ENCODE results near the gene LRRN2.
A peak's percentile ranks its signal among the peaks of the same experiment; 100 is the strongest.

The LRRN2 gene

GRCh38 chr1:204602111-204602579 is 83.4 kb downstream of the LRRN2 start:
- no peaks in the 10 kb centered on the region for H3K36me3 ChIP-seq
- H3K9me3 ChIP-seq = no peaks in the 10 kb centered on the region
- no peak overlapping the region for H3K4me3 ChIP-seq (ENCODE audit: low read depth, low read length)
- H3K27me3 ChIP-seq = no peaks in the 10 kb centered on the region
- peak; percentile 45 for DNase-seq
- peaks cover 7% of the 10 kb centered on the region for H3K4me1 ChIP-seq
- no peak for TF ChIP-seq CTCF (IDR thresholded peaks at IDR 0.05; ENCODE audit: low read depth, low read length)

GRCh38 chr1:204600968-204601367 is 84.6 kb downstream of the LRRN2 start:
- no peaks in the 10 kb centered on the region for H3K36me3 ChIP-seq
- no peaks in the 10 kb centered on the region for H3K9me3 ChIP-seq
- no peaks in the 10 kb centered on the region for H3K27me3 ChIP-seq
- TF ChIP-seq CTCF (IDR thresholded peaks at IDR 0.05; ENCODE audit: low read depth, low read length) = peak; percentile 50
- DNase-seq = no peak
- no peak overlapping the region for H3K4me3 ChIP-seq (ENCODE audit: low read depth, low read length)
- peaks cover 7% of the 10 kb centered on the region for H3K4me1 ChIP-seq

- H3K36me3 ChIP-seq = no peaks in the 10 kb centered on the region
- no peaks in the 10 kb centered on the region for H3K27me3 ChIP-seq
- peaks cover 7% of the 10 kb centered on the region for H3K4me1 ChIP-seq
- no peak for DNase-seq
- no peaks in the 10 kb centered on the region for H3K9me3 ChIP-seq
- TF ChIP-seq CTCF (IDR thresholded peaks at IDR 0.05; ENCODE audit: low read depth, low read length) = no peak
- no peak overlapping the region for H3K4me3 ChIP-seq (ENCODE audit: low read depth, low read length)
Measured at GRCh38 chr1:204600203-204600602, 85.3 kb downstream of the LRRN2 start.

GRCh38 chr1:204599596-204599995 is 85.9 kb downstream of the LRRN2 start:
- Histone ChIP-seq H3K27me3 (no peaks in the 10 kb centered on the region), H3K4me3 (ENCODE audit: low read depth, low read length) (no peak overlapping the region), H3K9me3 (no peaks in the 10 kb centered on the region), H3K36me3 (no peaks in the 10 kb centered on the region), H3K4me1 (peaks cover 7% of the 10 kb centered on the region)
- TF ChIP-seq CTCF (IDR thresholded peaks at IDR 0.05; ENCODE audit: low read depth, low read length) = no peak
- DNase-seq = no peak

GRCh38 chr1:204599098-204599497 is 86.4 kb downstream of the LRRN2 start:
- Histone ChIP-seq H3K4me1 (peaks cover 7% of the 10 kb centered on the region), H3K27me3 (no peaks in the 10 kb centered on the region), H3K9me3 (no peaks in the 10 kb centered on the region), H3K36me3 (no peaks in the 10 kb centered on the region), H3K4me3 (ENCODE audit: low read depth, low read length) (no peak overlapping the region)
- no peak for DNase-seq
- TF ChIP-seq CTCF (IDR thresholded peaks at IDR 0.05; ENCODE audit: low read depth, low read length) = no peak

- Histone ChIP-seq H3K9me3 (no peaks in the 10 kb centered on the region), H3K36me3 (no peaks in the 10 kb centered on the region), H3K27me3 (no peaks in the 10 kb centered on the region), H3K4me1 (peaks cover 7% of the 10 kb centered on the region), H3K4me3 (ENCODE audit: low read depth, low read length) (no peak overlapping the region)
- no peak for TF ChIP-seq CTCF (IDR thresholded peaks at IDR 0.05; ENCODE audit: low read depth, low read length)
- DNase-seq = no peak
Measured at GRCh38 chr1:204598319-204598969, 87.1 kb downstream of the LRRN2 start.
